Smooth muscle cell (in vitro differentiated cells): ENCODE measurements around the gene MYO10. TPM values are rescaled to one million over a fixed set of nuclear protein-coding genes. Genes with fewer than 3 reads are reported as not detected.

ENCODE experiments used
- DNase-seq: peaks from one replicate; lab custom pipeline; 2025; ENCODE audit not compliant: unreplicated experiment; lab: John Stamatoyannopoulos, UW
- H2AFZ ChIP-seq: fragments of 200-600 bp; sonication (generic); 2 replicates; pipeline ENCODE4 v1.6.0; 2016; ENCODE audit warnings: antibody characterized with exemption, low read depth, mild to moderate bottlenecking
- H3F3A ChIP-seq: fragments of 200-600 bp; sonication (generic); 2 replicates; pipeline ENCODE4 v1.6.0; 2017; ENCODE audit warnings: antibody characterized with exemption, low read depth
- H3K27ac ChIP-seq: fragments of 200-600 bp; sonication (generic); 2 replicates; pipeline ENCODE4 v1.5.1; 2016; ENCODE audit warnings: low read depth, mild to moderate bottlenecking
- H3K27me3 ChIP-seq: fragments of 200-600 bp; sonication (generic); 2 replicates; pipeline ENCODE4 v1.6.1; 2016; ENCODE audit warnings: low read depth, mild to moderate bottlenecking
- H3K36me3 ChIP-seq: fragments of 200-600 bp; sonication (generic); 2 replicates; pipeline ENCODE4 v1.5.1; 2016; ENCODE audit warnings: low read depth
- H3K4me1 ChIP-seq: fragments of 200-600 bp; sonication (generic); 2 replicates; pipeline ENCODE4 v1.5.1; 2016; ENCODE audit warnings: low read depth
- H3K4me2 ChIP-seq: fragments of 200-600 bp; sonication (generic); 2 replicates; pipeline ENCODE4 v1.6.0; 2016; ENCODE audit warnings: mild to moderate bottlenecking
- H3K4me3 ChIP-seq: fragments of 200-600 bp; sonication (generic); 2 replicates; pipeline ENCODE4 v1.5.1; 2016; ENCODE audit warnings: mild to moderate bottlenecking
- H3K79me2 ChIP-seq: fragments of 200-600 bp; sonication (generic); 2 replicates; pipeline ENCODE4 v1.6.0; 2016; ENCODE audit warnings: low read depth, mild to moderate bottlenecking
- H3K9ac ChIP-seq: fragments of 200-600 bp; sonication (generic); 2 replicates; pipeline ENCODE4 v1.6.0; 2016; ENCODE audit warnings: low read depth
- H3K9me3 ChIP-seq: fragments of 200-600 bp; sonication (generic); replicated peaks from 2 replicates; pipeline ENCODE4 v1.5.1; 2016; ENCODE audit warnings: low read depth
- H4K20me1 ChIP-seq: fragments of 200-600 bp; sonication (generic); 2 replicates; pipeline ENCODE4 v1.6.0; 2016; ENCODE audit warnings: low read depth
- WGBS: methylation state at CpG from one replicate; pipeline ENCODE4 v1.1.7; 2016; ENCODE audit warnings: low lambda C conversion rate; 5-methylcytosine and 5-hydroxymethylcytosine counted together
- polyA plus RNA-seq: library from polyadenylated mRNA; unstranded; fragments of >200 nt; fragmentation: Nextera tagmentation; extraction: Ambion mirVana; gene quantifications from 2 replicates; pipeline ENCODE4 v1.2.1, GENCODE V29; 2016
- small RNA-seq: library from RNA; depleted of rRNA; stranded (forward); fragments of <200 nt; gene quantifications from one replicate; pipeline ENCODE3, GENCODE V24; 2014
- total RNA-seq: library from RNA; depleted of rRNA; stranded (reverse); fragments of >200 nt; gene quantifications from 2 replicates; pipeline ENCODE4 v1.2.3, GENCODE V29; 2014
- TF ChIP-seq, protein P1 (sequence below): fragments of 200-600 bp; sonication (generic); IDR thresholded peaks from 2 replicates; pipeline ENCODE4 v1.5.1; 2017; ENCODE audit warnings: borderline replicate concordance, mild to moderate bottlenecking, antibody characterized with exemption; ENCODE audit not compliant: insufficient read depth, poor library complexity, severe bottlenecking

MYO10 gene
- total and polyA plus RNA-seq, 2 experiments from 2014 or later = 76.4 to 96.8 TPM

- no peaks in the 10 kb centered on the region for H3K9me3 ChIP-seq
- H3K27me3 ChIP-seq = peaks cover 19% of the 10 kb centered on the region
- H3F3A ChIP-seq = no peaks in the 10 kb centered on the region
- no peak overlapping the region for H2AFZ ChIP-seq
- no peak overlapping the region for H3K27ac ChIP-seq
- no peak overlapping the region for H3K4me3 ChIP-seq
- WGBS = 97% methylated on average over 2 of the region's 2 CpGs
- TF ChIP-seq, protein P1, sequence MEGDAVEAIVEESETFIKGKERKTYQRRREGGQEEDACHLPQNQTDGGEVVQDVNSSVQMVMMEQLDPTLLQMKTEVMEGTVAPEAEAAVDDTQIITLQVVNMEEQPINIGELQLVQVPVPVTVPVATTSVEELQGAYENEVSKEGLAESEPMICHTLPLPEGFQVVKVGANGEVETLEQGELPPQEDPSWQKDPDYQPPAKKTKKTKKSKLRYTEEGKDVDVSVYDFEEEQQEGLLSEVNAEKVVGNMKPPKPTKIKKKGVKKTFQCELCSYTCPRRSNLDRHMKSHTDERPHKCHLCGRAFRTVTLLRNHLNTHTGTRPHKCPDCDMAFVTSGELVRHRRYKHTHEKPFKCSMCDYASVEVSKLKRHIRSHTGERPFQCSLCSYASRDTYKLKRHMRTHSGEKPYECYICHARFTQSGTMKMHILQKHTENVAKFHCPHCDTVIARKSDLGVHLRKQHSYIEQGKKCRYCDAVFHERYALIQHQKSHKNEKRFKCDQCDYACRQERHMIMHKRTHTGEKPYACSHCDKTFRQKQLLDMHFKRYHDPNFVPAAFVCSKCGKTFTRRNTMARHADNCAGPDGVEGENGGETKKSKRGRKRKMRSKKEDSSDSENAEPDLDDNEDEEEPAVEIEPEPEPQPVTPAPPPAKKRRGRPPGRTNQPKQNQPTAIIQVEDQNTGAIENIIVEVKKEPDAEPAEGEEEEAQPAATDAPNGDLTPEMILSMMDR = no peak
- peaks cover 6% of the 10 kb centered on the region for H3K4me1 ChIP-seq
- H3K9ac ChIP-seq = no peak overlapping the region
- no peak overlapping the region for H3K4me2 ChIP-seq
- no peaks in the 10 kb centered on the region for H3K79me2 ChIP-seq
- no peaks in the 10 kb centered on the region for H4K20me1 ChIP-seq
- H3K36me3 ChIP-seq = no peaks in the 10 kb centered on the region
- no peak for DNase-seq
Measured at GRCh38 chr5:16612007-16612406, 324.1 kb downstream of the MYO10 start.

Small RNA genes within 50 kb of the gene (small RNA-seq; reads per million reads assigned to genes)
- not detected for gene RF00019
- 0.71 reads per million, percentile 24 among the genes with 10 or more reads in this experiment for gene RNA5SP179
- gene RNU6-660P = not detected
